GM13976 (cell line): ENCODE data around the gene NFIA.

Source experiments
- DNase-seq: peaks from one replicate; pipeline ENCODE4 v3.0.0; 2012; ENCODE audit warnings: low spot score
- CTCF ChIP-seq: IDR thresholded peaks from 2 replicates; pipeline ENCODE4 v1.5.1; 2012; ENCODE audit warnings: borderline replicate concordance, mild to moderate bottlenecking; ENCODE audit not compliant: insufficient read depth; ENCODE audit errors: extremely low read depth, missing control alignments, control extremely low read depth
- in situ Hi-C: fragments of 300-500 bp; cut with MboI; formaldehyde crosslinking; loops from one replicate; pipeline ENCODE4 v1.12.0; 2022; ENCODE audit warnings: low sequenced_read_pairs, mixed read lengths, inconsistent platforms; ENCODE audit not compliant: unreplicated experiment

Gene NFIA

DNA sequence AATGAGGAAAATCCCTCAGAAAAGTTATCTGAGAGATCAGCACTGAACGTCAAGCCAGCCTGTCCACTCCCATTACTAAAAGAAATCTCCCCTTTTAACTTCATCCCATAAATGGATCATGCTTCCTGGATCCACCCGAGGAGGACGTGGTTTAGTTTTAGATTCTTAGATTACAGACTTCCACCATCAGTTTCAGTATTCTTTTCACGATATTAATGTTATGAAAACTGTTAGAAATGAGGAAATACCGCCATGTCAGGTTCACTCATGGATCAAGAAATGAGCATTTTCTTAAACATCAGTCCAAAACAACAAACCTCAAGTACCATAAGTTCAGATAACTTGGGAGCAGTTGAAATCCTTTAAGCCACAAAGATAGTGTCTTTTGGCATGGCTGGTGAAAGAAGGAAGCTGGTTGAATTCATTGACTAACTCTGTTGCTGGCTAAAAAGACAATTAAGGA, 49.8 kb downstream of the NFIA start:
- TF ChIP-seq CTCF = no peak
- DNase-seq = no peak
- in situ Hi-C loops = no loop called here

- no peak for DNase-seq
- in situ Hi-C loops = no loop called here
- no peak for TF ChIP-seq CTCF
Observed at GRCh38 chr1:61132645-61133334, 50.4 kb downstream of the NFIA start.

DNA sequence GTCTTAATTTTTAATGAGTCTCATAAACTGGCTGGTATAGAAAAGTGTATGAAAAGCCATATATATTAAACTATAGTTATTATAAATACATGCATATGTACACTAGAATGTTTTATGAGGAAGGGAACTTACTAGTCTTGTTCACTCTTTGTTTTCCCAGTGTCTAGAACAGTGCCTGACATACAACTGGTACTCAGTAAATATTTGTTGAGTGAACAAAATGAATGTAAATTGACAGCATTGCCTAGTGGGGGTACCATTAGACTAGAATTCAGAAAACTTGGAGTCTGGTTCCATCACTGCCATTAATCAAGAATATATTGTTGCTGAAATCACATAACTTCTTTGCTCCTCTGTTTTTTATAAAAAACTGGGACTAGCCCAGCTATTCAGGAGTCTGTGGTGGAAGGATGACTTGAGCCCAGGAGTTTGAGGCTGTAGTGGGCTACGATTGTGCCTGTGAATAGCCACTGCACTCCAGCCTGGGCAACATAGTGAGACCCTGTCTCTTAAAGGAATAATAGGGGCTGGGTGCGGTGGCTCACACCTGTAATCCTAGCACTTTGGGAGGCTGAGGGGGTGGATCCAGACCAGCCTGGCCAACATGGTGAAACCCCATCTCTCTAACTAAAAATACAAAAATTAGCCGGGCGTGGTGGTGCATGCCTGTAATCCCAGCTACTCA, 51.1 kb downstream of the NFIA start:
- no peak for DNase-seq
- in situ Hi-C loops = no loop called here
- TF ChIP-seq CTCF = no peak

DNA sequence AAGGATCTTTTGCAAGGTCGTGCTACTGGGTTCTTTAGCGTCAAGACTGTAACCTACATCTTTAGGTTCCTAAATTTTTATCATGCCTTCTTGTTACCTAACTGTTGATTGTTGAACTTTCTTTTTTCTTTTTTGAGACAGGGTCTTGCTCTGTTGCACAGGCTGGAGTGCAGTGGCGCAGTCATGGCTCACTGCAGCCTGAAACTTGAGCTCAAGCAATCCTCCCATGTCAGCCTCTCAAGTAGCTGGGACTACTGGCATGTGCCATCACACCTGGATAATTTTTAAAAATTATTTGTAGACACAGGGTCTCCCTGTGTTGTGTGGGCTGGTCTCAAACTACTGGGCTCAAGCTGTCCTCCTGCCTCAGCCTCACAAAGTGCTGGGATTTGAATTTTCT, 52.9 kb downstream of the NFIA start:
- DNase-seq = no peak
- in situ Hi-C loops = no loop called here
- no peak for TF ChIP-seq CTCF

GRCh38 chr1:61138305-61138704, 55.9 kb downstream of the NFIA start:
- in situ Hi-C loops = no loop called here
- no peak for TF ChIP-seq CTCF

GRCh38 chr1:61138921-61139774, 56.8 kb downstream of the NFIA start:
- in situ Hi-C loops = no loop called here
- TF ChIP-seq CTCF = no peak
- DNase-seq = no peak

More at GRCh38 chr1:61138305-61138704, 55.9 kb downstream of the NFIA start:
- DNase-seq = no peak
